Common myeloid progenitor, CD34-positive (primary cell): ENCODE results near the gene ANGPTL5.
A peak's percentile ranks its signal among the peaks of the same experiment; 100 is the strongest.

Experiments used
- CTCF ChIA-PET: fragments of 350-600 bp; sonication (Branson Sonifier 250); formaldehyde crosslinking; loops from one replicate; lab custom pipeline; 2021; ENCODE audit warnings: antibody characterized with exemption; lab: Charles Lee
- POLR2A ChIA-PET: fragments of 350-600 bp; sonication (Branson Sonifier 250); formaldehyde crosslinking; loops from one replicate; lab custom pipeline; 2021; ENCODE audit warnings: antibody characterized with exemption; lab: Charles Lee
- DNase-seq, 3 donors: peaks; one replicate each; pipeline versions ENCODE4 v3.0.0 to v3.0.0-alpha.2; 2013
- H3K27ac ChIP-seq, 2 experiments: 1 replicate in 1 of 2; 2 replicates in 1 of 2; pipeline ENCODE4 v1.7.0; 2013; ENCODE audit warnings: inconsistent platforms in 2 of 2, low read length in 2 of 2, mild to moderate bottlenecking in 2 of 2, low read depth in 1 of 2, moderate library complexity in 1 of 2; ENCODE audit not compliant: severe bottlenecking in 2 of 2, insufficient read depth in 1 of 2, poor library complexity in 1 of 2
- H3K27me3 ChIP-seq, 5 experiments: replicated peaks in 2 of 5; 1 replicate in 3 of 5; 2 replicates in 2 of 5; pipeline versions ENCODE4 v1.6.1 to v1.7.0; 2013; ENCODE audit warnings: low read length in 4 of 5, mild to moderate bottlenecking in 2 of 5, moderate library complexity in 2 of 5, inconsistent platforms in 1 of 5; ENCODE audit not compliant: insufficient read depth in 5 of 5, control insufficient read depth in 4 of 5
- H3K36me3 ChIP-seq, 4 experiments: 1 replicate in 2 of 4; 2 replicates in 2 of 4; pipeline versions ENCODE4 v1.6.1 to v1.7.0; 2013; ENCODE audit warnings: low read length in 3 of 4, control low read depth in 1 of 4, mild to moderate bottlenecking in 1 of 4; ENCODE audit not compliant: control insufficient read depth in 4 of 4, insufficient read depth in 4 of 4
- H3K4me1 ChIP-seq, 4 experiments: 1 replicate in 3 of 4; 2 replicates in 1 of 4; pipeline versions ENCODE4 v1.6.1 to v1.7.1; 2013; ENCODE audit warnings: low read length in 3 of 4, mild to moderate bottlenecking in 3 of 4, control low read depth in 1 of 4, inconsistent platforms in 1 of 4, moderate library complexity in 1 of 4; ENCODE audit not compliant: control insufficient read depth in 4 of 4, insufficient read depth in 4 of 4; ENCODE audit errors: control extremely low read depth in 1 of 4
- H3K4me3 ChIP-seq, 7 experiments: 1 replicate in 4 of 7; 2 replicates in 3 of 7; pipeline versions ENCODE4 v1.5.1 to v1.7.0; 2013; ENCODE audit warnings: mild to moderate bottlenecking in 7 of 7, low read length in 6 of 7, moderate library complexity in 6 of 7, inconsistent platforms in 2 of 7, low read depth in 2 of 7, control low read depth in 1 of 7; ENCODE audit not compliant: insufficient read depth in 4 of 7, control insufficient read depth in 1 of 7; ENCODE audit errors: extremely low read depth in 1 of 7
- H3K9me3 ChIP-seq, 5 experiments: 1 replicate in 4 of 5; 2 replicates in 1 of 5; pipeline versions ENCODE4 v1.6.1 to v1.7.1; 2013; ENCODE audit warnings: low read length in 4 of 5, mild to moderate bottlenecking in 2 of 5, inconsistent platforms in 1 of 5, low read depth in 1 of 5, moderate library complexity in 1 of 5; ENCODE audit not compliant: control insufficient read depth in 4 of 5, insufficient read depth in 2 of 5; ENCODE audit errors: control extremely low read depth in 1 of 5
- WGBS: methylation state at CpG from one replicate; pipeline ENCODE4 v1.1.5; 2013; ENCODE audit not compliant: insufficient coverage; 5-methylcytosine and 5-hydroxymethylcytosine counted together

Gene ANGPTL5

DNA sequence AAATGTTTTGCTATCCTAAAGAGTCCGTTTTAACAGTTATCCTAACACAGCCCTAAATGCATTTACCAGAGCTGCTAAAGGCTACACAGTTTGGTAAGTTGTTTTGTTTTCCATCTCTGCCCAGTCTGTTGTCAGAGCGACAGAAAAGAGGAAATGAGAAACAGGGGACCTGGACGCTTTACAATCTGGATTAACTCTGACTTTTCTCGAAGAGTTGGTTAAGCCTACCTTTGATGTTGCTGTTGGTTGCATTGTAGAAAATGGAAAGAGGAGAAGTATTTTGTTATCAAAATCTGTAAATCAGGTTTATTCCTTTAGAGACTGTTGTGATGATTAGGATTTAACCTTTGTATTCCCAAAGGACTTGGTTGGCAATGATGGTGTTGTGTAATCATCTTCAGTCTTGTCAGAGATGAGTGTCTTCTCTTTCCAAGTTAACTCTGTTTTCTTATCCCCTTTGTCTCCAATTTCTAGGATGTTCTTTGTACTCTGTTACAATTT lies 481 bp downstream of the ANGPTL5 start:
- ChIA-PET POLR2A (no interaction called here), CTCF (interaction anchor here (2.4 kb wide), 1 partner anchor 55 kb away, joined by 9 read pairs; no protein-coding TSS in a partner anchor)
- Histone ChIP-seq H3K36me3 (no peaks in the 10 kb centered on the region), H3K27ac (peak overlapping the region; percentile 96), H3K4me3 (peak overlapping the region in 6 of 7 experiments; percentile 74 to 89 (median 84)), H3K4me1 (peaks cover 5 to 17% (median 12%) of the 10 kb centered on the region in 4 experiments), H3K9me3 (no peaks in the 10 kb centered on the region), H3K27me3 (peaks cover 0 to 2% (median 0%) of the 10 kb centered on the region in 5 experiments)
- WGBS, result 0% methylated on average over 3 of the region's 4 CpGs
- peak; percentile 62 to 90 (median 87) for DNase-seq

DNA sequence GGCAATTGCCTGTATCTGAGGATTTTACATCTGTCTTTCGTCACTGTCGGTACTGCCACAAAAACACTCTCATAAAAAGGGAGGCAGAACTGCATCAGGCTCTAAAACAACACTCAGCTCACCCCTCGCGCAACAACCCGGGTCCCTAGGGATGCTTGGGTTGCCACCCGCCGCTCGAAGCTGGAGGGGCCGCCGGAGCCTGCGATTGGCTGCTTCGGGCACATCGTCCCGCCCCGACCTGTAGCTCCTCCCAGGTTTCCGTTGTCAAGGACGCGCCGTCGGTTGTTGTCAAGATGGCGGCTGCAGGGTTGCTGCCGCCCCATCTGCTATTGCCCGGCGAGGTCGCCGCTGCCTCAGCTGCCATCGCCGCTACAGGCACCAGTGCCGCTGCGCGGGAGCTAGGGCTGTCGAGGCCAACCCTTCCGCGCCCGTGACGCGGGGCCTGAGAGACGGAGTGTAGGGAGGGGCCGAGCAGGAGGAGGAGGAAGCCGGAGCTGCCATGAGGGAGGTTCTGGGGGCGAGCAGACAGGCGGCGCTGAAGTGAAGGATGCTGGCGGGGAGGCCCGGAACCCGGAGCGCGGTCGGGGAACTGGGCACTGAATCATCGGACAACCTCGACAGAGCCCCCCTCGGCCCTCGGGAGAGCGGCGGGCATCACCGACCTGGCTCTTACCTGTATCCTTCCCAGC lies 1.4 kb downstream of the ANGPTL5 start, which contains the start of gene CEP126:
TSS of gene CEP126 (plus strand) at position 273 of the 689 bp plus-strand sequence. CDS start at position 548, 275 bp downstream.
- H3K9me3 ChIP-seq, result no peaks in the 10 kb centered on the region
- WGBS, result 0% methylated on average over 54 of the region's 56 CpGs
- no peaks in the 10 kb centered on the region for H3K36me3 ChIP-seq
- H3K27me3 ChIP-seq, result peaks cover 0 to 2% (median 0%) of the 10 kb centered on the region in 5 experiments
- peaks cover 5 to 17% (median 12%) of the 10 kb centered on the region in 4 experiments for H3K4me1 ChIP-seq
- POLR2A ChIA-PET, result no interaction called here
- CTCF ChIA-PET, result interaction anchor here (0.8 to 2.4 kb wide), 2 partner anchors 54 to 92 kb away, joined by 6 to 9 read pairs; no protein-coding TSS in a partner anchor
- peak; percentile 91 to 95 (median 93) for DNase-seq
- peak within 1 kb of the TSS; percentile 96 for H3K27ac ChIP-seq
- H3K4me3 ChIP-seq, result peak within 1 kb of the TSS; percentile 74 to 89 (median 84)

DNA sequence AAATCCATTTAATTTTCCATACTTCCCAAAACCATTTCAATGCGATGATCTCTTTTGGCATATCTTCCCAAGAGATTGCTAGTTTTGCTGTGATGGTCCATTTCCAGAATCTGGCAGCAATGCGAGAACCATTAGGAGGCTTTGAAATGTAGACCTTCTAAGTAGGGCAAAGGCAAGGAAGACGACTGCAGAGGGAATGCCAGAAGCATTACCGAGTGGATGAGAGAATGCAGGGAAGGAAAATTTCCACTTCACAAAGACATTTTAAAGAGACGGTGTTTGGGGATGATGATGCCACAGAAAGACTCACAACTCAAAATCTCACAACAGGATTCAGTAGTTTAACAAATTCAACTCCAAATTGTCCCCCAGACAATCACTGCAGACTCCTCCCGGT lies 2.0 kb downstream of the ANGPTL5 start:
- no peak for DNase-seq
- Histone ChIP-seq H3K4me3 (peak overlapping the region in 5 of 7 experiments; percentile 74 to 89 (median 84)), H3K4me1 (peaks cover 5 to 17% (median 12%) of the 10 kb centered on the region in 4 experiments), H3K27me3 (peaks cover 0 to 2% (median 0%) of the 10 kb centered on the region in 5 experiments), H3K27ac (no peak overlapping the region), H3K9me3 (no peaks in the 10 kb centered on the region), H3K36me3 (no peaks in the 10 kb centered on the region)
- ChIA-PET CTCF (interaction anchor here (0.8 to 2.4 kb wide), 2 partner anchors 53 to 93 kb away, joined by 6 to 9 read pairs; no protein-coding TSS in a partner anchor), POLR2A (no interaction called here)
- 4% methylated on average over 4 of the region's 6 CpGs for WGBS

DNA sequence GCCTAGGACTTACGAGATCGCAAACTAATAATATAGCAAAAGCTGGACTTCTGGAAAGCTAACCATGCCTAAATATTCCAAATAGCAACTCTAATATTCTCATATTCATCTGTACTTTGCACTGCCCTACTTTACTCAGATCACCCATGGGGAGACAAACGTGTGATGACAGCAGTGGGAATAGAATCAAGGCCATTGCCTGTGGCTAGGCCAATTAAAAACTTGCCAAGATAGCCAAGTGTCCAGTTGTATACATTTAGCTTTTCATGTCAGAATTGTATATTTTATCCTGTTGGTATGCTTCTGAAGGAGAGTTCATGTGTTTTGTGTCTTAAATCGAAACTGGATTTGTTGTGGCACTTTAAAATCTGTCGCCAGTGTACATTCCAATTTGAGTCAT lies 2.7 kb downstream of the ANGPTL5 start:
- H3K36me3 ChIP-seq, result no peaks in the 10 kb centered on the region
- no peak for DNase-seq
- H3K27ac ChIP-seq, result no peak overlapping the region
- CTCF ChIA-PET, result interaction anchor here (1.3 kb wide), 1 partner anchor 17 kb away, joined by 3 read pairs; no protein-coding TSS in a partner anchor
- POLR2A ChIA-PET, result no interaction called here
- H3K4me3 ChIP-seq, result no peak overlapping the region
- peaks cover 0 to 2% (median 0%) of the 10 kb centered on the region in 5 experiments for H3K27me3 ChIP-seq
- peaks cover 5 to 17% (median 12%) of the 10 kb centered on the region in 4 experiments for H3K4me1 ChIP-seq
- no peaks in the 10 kb centered on the region for H3K9me3 ChIP-seq
- WGBS, result 96% methylated on average over 4 of the region's 5 CpGs

GRCh38 chr11:101912823-101913284 lies 3.5 kb downstream of the ANGPTL5 start:
- no peak for DNase-seq
- POLR2A ChIA-PET, result no interaction called here
- WGBS, result 91% methylated on average over 3 of the region's 3 CpGs

GRCh38 chr11:101909087-101909486 lies 7.2 kb downstream of the ANGPTL5 start:
- CTCF ChIA-PET, result interaction anchor here (0.9 kb wide), 1 partner anchor 99 kb away, joined by 3 read pairs; no protein-coding TSS in a partner anchor

More at GRCh38 chr11:101912823-101913284, 3.5 kb downstream of the ANGPTL5 start:
- H3K4me3 ChIP-seq, result no peak overlapping the region
- CTCF ChIA-PET, result interaction anchor here (1.3 kb wide), 1 partner anchor 16 kb away, joined by 3 read pairs; no protein-coding TSS in a partner anchor
- H3K4me1 ChIP-seq, result peaks cover 5 to 17% (median 12%) of the 10 kb centered on the region in 4 experiments
- no peaks in the 10 kb centered on the region for H3K36me3 ChIP-seq
- H3K9me3 ChIP-seq, result no peaks in the 10 kb centered on the region
- peaks cover 0 to 2% (median 0%) of the 10 kb centered on the region in 5 experiments for H3K27me3 ChIP-seq
- H3K27ac ChIP-seq, result no peak overlapping the region

More at GRCh38 chr11:101909087-101909486, 7.2 kb downstream of the ANGPTL5 start:
- Histone ChIP-seq H3K36me3 (no peaks in the 10 kb centered on the region), H3K9me3 (no peaks in the 10 kb centered on the region), H3K4me3 (no peak overlapping the region), H3K27ac (no peak overlapping the region), H3K4me1 (peaks cover 0 to under 1% (median 0%) of the 10 kb centered on the region in 4 experiments), H3K27me3 (peaks cover 0 to 4% (median 0%) of the 10 kb centered on the region in 5 experiments)
- POLR2A ChIA-PET, result no interaction called here
- no peak for DNase-seq
- WGBS, result no CpG with 5 or more reads among the region's 2 CpGs
